Activated B cell treated with CpG ODN at 0.5 μM for 24 hours (primary cell): ENCODE data around the gene SLC27A2. TPM values are rescaled to one million over a fixed set of nuclear protein-coding genes. Genes with fewer than 3 reads are reported as not detected.

Source experiments
- ATAC-seq: fragments of 200-7000 bp; cut with Tn5 transposase; one replicate; pipeline ENCODE4 v1.10.0; 2021; ENCODE audit warnings: low read depth, mild to moderate bottlenecking, moderate library complexity
- CTCF ChIA-PET: fragments of 350-600 bp; sonication (Branson Sonifier 250); formaldehyde crosslinking; loops from one replicate; lab custom pipeline; 2021; ENCODE audit warnings: antibody characterized with exemption; lab: Charles Lee
- POLR2A ChIA-PET: fragments of 350-600 bp; sonication (Branson Sonifier 250); formaldehyde crosslinking; loops from one replicate; lab custom pipeline; 2021; ENCODE audit warnings: antibody characterized with exemption; lab: Charles Lee
- DNase-seq: peaks from one replicate; pipeline ENCODE4 v3.0.0; 2022
- H3K27ac Mint-ChIP-seq: one replicate; pipeline ENCODE4 v1.8.0; 2020; ENCODE audit warnings: mixed read lengths
- H3K27me3 Mint-ChIP-seq: one replicate; pipeline ENCODE4 v1.8.0; 2021; ENCODE audit warnings: mixed read lengths
- H3K36me3 Mint-ChIP-seq: one replicate; pipeline ENCODE4 v1.8.0; 2021; ENCODE audit warnings: low read depth, mixed read lengths
- H3K4me1 Mint-ChIP-seq: one replicate; pipeline ENCODE4 v1.8.0; 2021; ENCODE audit warnings: mixed read lengths
- H3K4me3 Mint-ChIP-seq: one replicate; pipeline ENCODE4 v1.8.0; 2020; ENCODE audit warnings: mild to moderate bottlenecking, mixed read lengths
- H3K9me3 Mint-ChIP-seq: one replicate; pipeline ENCODE4 v1.8.0; 2020; ENCODE audit warnings: mixed read lengths
- CTCF ChIP-seq: fragments of 200-600 bp; IDR thresholded peaks from one replicate; pipeline ENCODE4 v1.8.0; 2022; ENCODE audit warnings: antibody characterized with exemption, mild to moderate bottlenecking
- intact Hi-C: fragments of 100-400 bp; cut with micrococcal nuclease; formaldehyde crosslinking; loops from one replicate; pipeline ENCODE4 v1.15.1; 2024
- total RNA-seq: library from RNA; stranded (reverse); gene quantifications from 2 replicates; pipeline ENCODE4 v1.2.3, GENCODE V29; 2022

SLC27A2 gene
- total RNA-seq, 1 donor from 2014 or later: 0.29 TPM

- Mint-ChIP-seq H3K36me3 (no peaks in the 10 kb centered on the region), H3K4me1 (peaks cover 9% of the 10 kb centered on the region), H3K9me3 (no peaks in the 10 kb centered on the region), H3K27me3 (no peaks in the 10 kb centered on the region), H3K4me3 (peak overlapping the region; percentile 45), H3K27ac (peak overlapping the region; percentile 33)
- no peak for TF ChIP-seq CTCF
- CTCF ChIA-PET: no interaction called here
- POLR2A ChIA-PET: no interaction called here
- ATAC-seq (peak; percentile 96), DNase-seq (no peak)
- intact Hi-C loops: no loop called here
These were observed 66.0 kb downstream of the SLC27A2 start for GRCh38 chr15:50247819-50248655.

- ATAC-seq (no peak), DNase-seq (no peak)
- no peak for TF ChIP-seq CTCF
- Mint-ChIP-seq H3K27ac (no peak overlapping the region), H3K27me3 (no peaks in the 10 kb centered on the region), H3K4me3 (no peak overlapping the region), H3K4me1 (peaks cover 9% of the 10 kb centered on the region), H3K36me3 (no peaks in the 10 kb centered on the region), H3K9me3 (no peaks in the 10 kb centered on the region)
- ChIA-PET POLR2A (interaction anchor here (0.6 kb wide), 1 partner anchor 197 kb away, joined by 3 read pairs; no protein-coding TSS in a partner anchor), CTCF (no interaction called here)
- intact Hi-C loops: no loop called here
These were observed 67.1 kb downstream of the SLC27A2 start for GRCh38 chr15:50248994-50249582.

GRCh38 chr15:50249704-50250103, 67.7 kb downstream of the SLC27A2 start:
- TF ChIP-seq CTCF: no peak
- no peak overlapping the region for H3K27ac Mint-ChIP-seq
- ATAC-seq: no peak
- no peak overlapping the region for H3K4me3 Mint-ChIP-seq
- intact Hi-C loops: no loop called here
- POLR2A ChIA-PET: no interaction called here
- H3K36me3 Mint-ChIP-seq: no peaks in the 10 kb centered on the region
- no peak for DNase-seq
- H3K9me3 Mint-ChIP-seq: no peaks in the 10 kb centered on the region
- peaks cover 9% of the 10 kb centered on the region for H3K4me1 Mint-ChIP-seq
- CTCF ChIA-PET: no interaction called here
- H3K27me3 Mint-ChIP-seq: no peaks in the 10 kb centered on the region

GRCh38 chr15:50250760-50251394, 68.9 kb downstream of the SLC27A2 start:
- H3K4me3 Mint-ChIP-seq: no peak overlapping the region
- no peak overlapping the region for H3K27ac Mint-ChIP-seq
- no peaks in the 10 kb centered on the region for H3K27me3 Mint-ChIP-seq
- DNase-seq (no peak), ATAC-seq (no peak)
- H3K4me1 Mint-ChIP-seq: peaks cover 9% of the 10 kb centered on the region
- H3K36me3 Mint-ChIP-seq: no peaks in the 10 kb centered on the region
- CTCF ChIA-PET: no interaction called here
- POLR2A ChIA-PET: no interaction called here
- TF ChIP-seq CTCF: no peak
- H3K9me3 Mint-ChIP-seq: no peaks in the 10 kb centered on the region
- intact Hi-C loops: no loop called here

GRCh38 chr15:50251638-50252182, 69.7 kb downstream of the SLC27A2 start:
- ChIA-PET CTCF (no interaction called here), POLR2A (no interaction called here)
- H3K27me3 Mint-ChIP-seq: no peaks in the 10 kb centered on the region
- ATAC-seq: no peak
- no peak overlapping the region for H3K4me3 Mint-ChIP-seq
- no peaks in the 10 kb centered on the region for H3K9me3 Mint-ChIP-seq
- no peaks in the 10 kb centered on the region for H3K36me3 Mint-ChIP-seq
- no peak for DNase-seq
- TF ChIP-seq CTCF: no peak
- intact Hi-C loops: no loop called here
- H3K27ac Mint-ChIP-seq: no peak overlapping the region
- peaks cover 9% of the 10 kb centered on the region for H3K4me1 Mint-ChIP-seq
